ENCODE results near the gene LMNA.
"Not testable (repeated sequence)": the region's sequence is repeated elsewhere in the genome, so short reads cannot be mapped to it uniquely, and the experiment has no call there.

DNA sequence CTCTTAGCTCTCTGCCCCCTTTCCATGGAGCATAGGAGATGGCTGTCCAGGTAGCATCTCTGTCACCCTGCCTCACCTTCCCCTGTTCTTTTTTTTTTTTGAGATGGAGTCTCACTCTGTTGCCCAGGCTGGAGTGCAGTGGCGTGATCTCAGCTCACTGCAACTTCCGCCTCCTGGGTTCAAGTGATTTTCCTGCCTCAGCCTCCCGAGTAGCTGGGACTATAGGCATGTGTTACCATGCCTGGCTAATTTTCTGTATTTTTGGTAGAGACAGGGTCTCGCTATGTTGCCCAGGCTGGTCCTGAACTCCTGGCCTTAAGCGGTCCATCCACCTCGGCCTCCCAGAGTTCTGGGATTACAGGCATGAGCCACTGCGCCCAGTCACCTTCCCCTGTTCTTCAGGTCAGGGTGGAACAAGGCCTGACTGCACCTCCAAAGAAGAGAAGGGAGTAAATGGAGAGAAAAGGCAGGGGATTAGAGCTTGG is 43.1 kb upstream of the LMNA start:
- TF ChIP-seq, protein P1, sequence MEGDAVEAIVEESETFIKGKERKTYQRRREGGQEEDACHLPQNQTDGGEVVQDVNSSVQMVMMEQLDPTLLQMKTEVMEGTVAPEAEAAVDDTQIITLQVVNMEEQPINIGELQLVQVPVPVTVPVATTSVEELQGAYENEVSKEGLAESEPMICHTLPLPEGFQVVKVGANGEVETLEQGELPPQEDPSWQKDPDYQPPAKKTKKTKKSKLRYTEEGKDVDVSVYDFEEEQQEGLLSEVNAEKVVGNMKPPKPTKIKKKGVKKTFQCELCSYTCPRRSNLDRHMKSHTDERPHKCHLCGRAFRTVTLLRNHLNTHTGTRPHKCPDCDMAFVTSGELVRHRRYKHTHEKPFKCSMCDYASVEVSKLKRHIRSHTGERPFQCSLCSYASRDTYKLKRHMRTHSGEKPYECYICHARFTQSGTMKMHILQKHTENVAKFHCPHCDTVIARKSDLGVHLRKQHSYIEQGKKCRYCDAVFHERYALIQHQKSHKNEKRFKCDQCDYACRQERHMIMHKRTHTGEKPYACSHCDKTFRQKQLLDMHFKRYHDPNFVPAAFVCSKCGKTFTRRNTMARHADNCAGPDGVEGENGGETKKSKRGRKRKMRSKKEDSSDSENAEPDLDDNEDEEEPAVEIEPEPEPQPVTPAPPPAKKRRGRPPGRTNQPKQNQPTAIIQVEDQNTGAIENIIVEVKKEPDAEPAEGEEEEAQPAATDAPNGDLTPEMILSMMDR (IDR thresholded peaks at IDR 0.05): not testable (repeated sequence)
- TF ChIP-seq POLR2AphosphoS5, POLR2A (IDR thresholded peaks at IDR 0.05): not testable (repeated sequence)

Measured in sigmoid colon (tissue), 4 donors.